Smooth muscle cell (in vitro differentiated cells): Measurements from ENCODE around the gene HYPK. TPM values are rescaled to one million over a fixed set of nuclear protein-coding genes. Genes with fewer than 3 reads are reported as not detected.

Experiments used
- DNase-seq: peaks from one replicate; lab custom pipeline; 2025; ENCODE audit not compliant: unreplicated experiment; lab: John Stamatoyannopoulos, UW
- H2AFZ ChIP-seq: fragments of 200-600 bp; sonication (generic); 2 replicates; pipeline ENCODE4 v1.6.0; 2016; ENCODE audit warnings: antibody characterized with exemption, low read depth, mild to moderate bottlenecking
- H3F3A ChIP-seq: fragments of 200-600 bp; sonication (generic); 2 replicates; pipeline ENCODE4 v1.6.0; 2017; ENCODE audit warnings: antibody characterized with exemption, low read depth
- H3K27ac ChIP-seq: fragments of 200-600 bp; sonication (generic); 2 replicates; pipeline ENCODE4 v1.5.1; 2016; ENCODE audit warnings: low read depth, mild to moderate bottlenecking
- H3K27me3 ChIP-seq: fragments of 200-600 bp; sonication (generic); 2 replicates; pipeline ENCODE4 v1.6.1; 2016; ENCODE audit warnings: low read depth, mild to moderate bottlenecking
- H3K36me3 ChIP-seq: fragments of 200-600 bp; sonication (generic); 2 replicates; pipeline ENCODE4 v1.5.1; 2016; ENCODE audit warnings: low read depth
- H3K4me1 ChIP-seq: fragments of 200-600 bp; sonication (generic); 2 replicates; pipeline ENCODE4 v1.5.1; 2016; ENCODE audit warnings: low read depth
- H3K4me2 ChIP-seq: fragments of 200-600 bp; sonication (generic); 2 replicates; pipeline ENCODE4 v1.6.0; 2016; ENCODE audit warnings: mild to moderate bottlenecking
- H3K4me3 ChIP-seq: fragments of 200-600 bp; sonication (generic); 2 replicates; pipeline ENCODE4 v1.5.1; 2016; ENCODE audit warnings: mild to moderate bottlenecking
- H3K79me2 ChIP-seq: fragments of 200-600 bp; sonication (generic); 2 replicates; pipeline ENCODE4 v1.6.0; 2016; ENCODE audit warnings: low read depth, mild to moderate bottlenecking
- H3K9ac ChIP-seq: fragments of 200-600 bp; sonication (generic); 2 replicates; pipeline ENCODE4 v1.6.0; 2016; ENCODE audit warnings: low read depth
- H3K9me3 ChIP-seq: fragments of 200-600 bp; sonication (generic); replicated peaks from 2 replicates; pipeline ENCODE4 v1.5.1; 2016; ENCODE audit warnings: low read depth
- H4K20me1 ChIP-seq: fragments of 200-600 bp; sonication (generic); 2 replicates; pipeline ENCODE4 v1.6.0; 2016; ENCODE audit warnings: low read depth
- WGBS: methylation state at CpG from one replicate; pipeline ENCODE4 v1.1.7; 2016; ENCODE audit warnings: low lambda C conversion rate; 5-methylcytosine and 5-hydroxymethylcytosine counted together
- microRNA counts: library from miRNA; unstranded; fragments of <30 nt; microRNA quantifications from one replicate; lab custom pipeline; 2016
- microRNA-seq: library from miRNA; unstranded; fragments of <30 nt; microRNA quantifications from one replicate; pipeline ENCODE4, GENCODE V29; 2016; ENCODE audit warnings: borderline number of aligned reads
- polyA plus RNA-seq: library from polyadenylated mRNA; unstranded; fragments of >200 nt; fragmentation: Nextera tagmentation; extraction: Ambion mirVana; gene quantifications from 2 replicates; pipeline ENCODE4 v1.2.1, GENCODE V29; 2016
- small RNA-seq: library from RNA; depleted of rRNA; stranded (forward); fragments of <200 nt; gene quantifications from one replicate; pipeline ENCODE3, GENCODE V24; 2014
- total RNA-seq: library from RNA; depleted of rRNA; stranded (reverse); fragments of >200 nt; gene quantifications from 2 replicates; pipeline ENCODE4 v1.2.3, GENCODE V29; 2014
- TF ChIP-seq, protein P1 (sequence below): fragments of 200-600 bp; sonication (generic); IDR thresholded peaks from 2 replicates; pipeline ENCODE4 v1.5.1; 2017; ENCODE audit warnings: borderline replicate concordance, mild to moderate bottlenecking, antibody characterized with exemption; ENCODE audit not compliant: insufficient read depth, poor library complexity, severe bottlenecking

The HYPK gene
- total and polyA plus RNA-seq, 2 experiments from 2014 or later: 7.3 to 14.7 TPM

DNA sequence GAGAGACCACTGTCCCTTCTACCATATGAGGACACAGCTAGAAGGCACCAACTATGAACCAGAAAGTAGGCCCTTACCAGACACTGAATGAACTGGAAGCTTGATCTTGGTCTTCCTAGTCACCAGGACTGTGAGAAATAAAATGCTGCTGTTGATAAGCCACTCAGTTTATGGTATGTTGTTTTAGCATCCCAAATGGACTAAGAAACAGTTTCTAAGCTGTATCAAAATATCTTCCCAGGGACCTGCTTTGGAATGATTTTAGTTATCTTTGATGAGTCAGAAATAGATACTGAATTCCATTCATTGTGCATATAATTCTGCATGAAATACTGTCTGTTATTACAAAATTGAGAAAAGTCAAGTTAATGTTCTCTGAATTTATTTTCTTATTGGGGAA is 45.0 kb downstream of the HYPK start:
- TF ChIP-seq, protein P1, sequence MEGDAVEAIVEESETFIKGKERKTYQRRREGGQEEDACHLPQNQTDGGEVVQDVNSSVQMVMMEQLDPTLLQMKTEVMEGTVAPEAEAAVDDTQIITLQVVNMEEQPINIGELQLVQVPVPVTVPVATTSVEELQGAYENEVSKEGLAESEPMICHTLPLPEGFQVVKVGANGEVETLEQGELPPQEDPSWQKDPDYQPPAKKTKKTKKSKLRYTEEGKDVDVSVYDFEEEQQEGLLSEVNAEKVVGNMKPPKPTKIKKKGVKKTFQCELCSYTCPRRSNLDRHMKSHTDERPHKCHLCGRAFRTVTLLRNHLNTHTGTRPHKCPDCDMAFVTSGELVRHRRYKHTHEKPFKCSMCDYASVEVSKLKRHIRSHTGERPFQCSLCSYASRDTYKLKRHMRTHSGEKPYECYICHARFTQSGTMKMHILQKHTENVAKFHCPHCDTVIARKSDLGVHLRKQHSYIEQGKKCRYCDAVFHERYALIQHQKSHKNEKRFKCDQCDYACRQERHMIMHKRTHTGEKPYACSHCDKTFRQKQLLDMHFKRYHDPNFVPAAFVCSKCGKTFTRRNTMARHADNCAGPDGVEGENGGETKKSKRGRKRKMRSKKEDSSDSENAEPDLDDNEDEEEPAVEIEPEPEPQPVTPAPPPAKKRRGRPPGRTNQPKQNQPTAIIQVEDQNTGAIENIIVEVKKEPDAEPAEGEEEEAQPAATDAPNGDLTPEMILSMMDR: no peak
- Histone ChIP-seq H3K79me2 (no peaks in the 10 kb centered on the region), H4K20me1 (no peaks in the 10 kb centered on the region), H3K4me1 (no peaks in the 10 kb centered on the region), H3K9ac (no peak overlapping the region), H3K4me3 (no peak overlapping the region), H3F3A (no peaks in the 10 kb centered on the region), H3K27me3 (no peaks in the 10 kb centered on the region), H2AFZ (no peak overlapping the region), H3K27ac (no peak overlapping the region), H3K4me2 (no peak overlapping the region), H3K9me3 (no peaks in the 10 kb centered on the region), H3K36me3 (no peaks in the 10 kb centered on the region)
- no peak for DNase-seq

DNA sequence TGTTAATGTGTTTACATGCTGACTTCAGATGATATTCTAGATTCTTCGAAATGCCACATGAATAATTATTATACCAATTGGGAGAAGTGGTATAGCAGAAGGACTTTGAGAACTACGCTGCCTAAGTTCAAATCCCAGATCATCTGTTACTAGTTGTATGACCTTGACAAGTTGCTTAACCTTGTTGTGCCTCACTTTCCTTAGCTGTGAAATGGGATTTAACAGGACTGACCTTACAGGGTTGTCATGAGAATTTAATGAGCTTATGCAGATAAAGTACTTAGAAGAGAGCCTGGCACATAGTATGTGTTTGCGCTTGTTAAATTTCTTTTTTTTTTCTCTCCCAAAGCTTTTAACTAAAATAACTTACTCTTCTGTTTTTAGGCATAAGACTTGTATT is 50.9 kb downstream of the HYPK start:
- no peak overlapping the region for H3K27ac ChIP-seq
- WGBS: 98% methylated on average over 3 of the region's 3 CpGs
- no peak overlapping the region for H2AFZ ChIP-seq
- no peaks in the 10 kb centered on the region for H3K36me3 ChIP-seq
- H3K4me3 ChIP-seq: no peak overlapping the region
- DNase-seq: no peak
- H3F3A ChIP-seq: no peaks in the 10 kb centered on the region
- H3K9ac ChIP-seq: no peak overlapping the region
- H4K20me1 ChIP-seq: no peaks in the 10 kb centered on the region
- no peaks in the 10 kb centered on the region for H3K79me2 ChIP-seq
- no peak overlapping the region for H3K4me2 ChIP-seq
- H3K4me1 ChIP-seq: no peaks in the 10 kb centered on the region
- TF ChIP-seq, protein P1: no peak
- H3K27me3 ChIP-seq: no peaks in the 10 kb centered on the region
- H3K9me3 ChIP-seq: no peaks in the 10 kb centered on the region

DNA sequence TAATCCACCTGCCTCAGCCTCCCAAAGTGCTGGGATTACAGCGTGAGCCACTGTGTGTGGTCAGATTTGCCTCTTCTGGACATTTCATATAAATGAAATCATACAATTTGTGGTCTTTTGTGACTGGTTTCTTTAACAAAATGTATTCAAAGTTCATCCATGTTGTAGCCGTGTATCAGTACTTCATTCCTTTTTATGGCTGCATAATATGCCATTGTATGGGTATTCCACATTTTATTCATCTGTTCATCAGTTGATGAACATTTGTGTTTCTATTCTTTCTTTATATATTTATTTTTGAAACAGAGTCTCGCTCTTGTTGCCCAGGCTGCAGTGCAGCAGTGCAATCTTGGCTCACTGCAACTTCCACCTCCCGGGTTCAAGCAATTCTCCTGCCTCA is 52.2 kb downstream of the HYPK start:
- Histone ChIP-seq H3K9ac (no peak overlapping the region), H3K27me3 (no peaks in the 10 kb centered on the region), H3K4me2 (no peak overlapping the region), H3K27ac (no peak overlapping the region), H3K4me3 (no peak overlapping the region), H4K20me1 (no peaks in the 10 kb centered on the region), H2AFZ (no peak overlapping the region), H3F3A (no peaks in the 10 kb centered on the region), H3K36me3 (no peaks in the 10 kb centered on the region), H3K79me2 (no peaks in the 10 kb centered on the region), H3K9me3 (no peaks in the 10 kb centered on the region), H3K4me1 (no peaks in the 10 kb centered on the region)
- TF ChIP-seq, protein P1: no peak
- WGBS: 96% methylated on average over 4 of the region's 4 CpGs
- no peak for DNase-seq

MicroRNAs within 50 kb of the gene (microRNA counts, 767-probe panel; counts per million panel counts)
- microRNA hsa-miR-1282 (lab: Ali Mortazavi, UCI): 183 counts per million

Small RNA genes lying within 50 kb of the gene (microRNA-seq; reads per million reads assigned to microRNA genes)
- gene MIR1282: not detected

Small RNA genes lying within 50 kb of the gene (small RNA-seq; reads per million reads assigned to genes)
- gene MIR1282: not detected

Other genes starting within 250 kb of the HYPK start
- 14.5 and 24.6 TPM in 2 replicates for gene PPIP5K1, start 210.4 kb upstream of the HYPK start, total RNA-seq
- gene PPIP5K1, start 210.4 kb upstream of the HYPK start, polyA plus RNA-seq: 4.8 and 8.7 TPM in 2 replicates
- 0.27 and 7.2 TPM in 2 replicates for gene CKMT1B, start 206.6 kb upstream of the HYPK start, total RNA-seq
- gene CKMT1B, start 206.6 kb upstream of the HYPK start, polyA plus RNA-seq: not detected in 2 replicates
- 0.31 and 0.49 TPM in 2 replicates for gene STRC, start 181.8 kb upstream of the HYPK start, total RNA-seq
- 0.75 and 1.2 TPM in 2 replicates for gene STRC, start 181.8 kb upstream of the HYPK start, polyA plus RNA-seq
- gene CATSPER2, start 151.8 kb upstream of the HYPK start, total RNA-seq: 1.7 and 20.7 TPM in 2 replicates
- 1.9 and 3.7 TPM in 2 replicates for gene CATSPER2, start 151.8 kb upstream of the HYPK start, polyA plus RNA-seq
- gene CKMT1A, start 106.7 kb upstream of the HYPK start, total RNA-seq: 0.40 TPM in 1 of 2 replicates, not detected in the other
- 0.66 TPM in 1 of 2 replicates, not detected in the other for gene CKMT1A, start 106.7 kb upstream of the HYPK start, polyA plus RNA-seq
- 309 and 390 TPM in 2 replicates for gene PDIA3, start 54.2 kb upstream of the HYPK start, total RNA-seq
- 907 and 1,212 TPM in 2 replicates for gene PDIA3, start 54.2 kb upstream of the HYPK start, polyA plus RNA-seq
- gene ELL3, start 23.6 kb upstream of the HYPK start, total RNA-seq: 1.1 and 3.7 TPM in 2 replicates
- 0.25 and 3.2 TPM in 2 replicates for gene ELL3, start 23.6 kb upstream of the HYPK start, polyA plus RNA-seq
- gene SERF2, start 8.3 kb upstream of the HYPK start, total RNA-seq: 1,247 and 1,277 TPM in 2 replicates
- gene SERF2, start 8.3 kb upstream of the HYPK start, polyA plus RNA-seq: 2,168 and 2,420 TPM in 2 replicates
- not detected in 2 replicates for gene SERINC4, start 379 bp upstream of the HYPK start, total RNA-seq
- gene SERINC4, start 379 bp upstream of the HYPK start, polyA plus RNA-seq: 0.17 TPM in 1 of 2 replicates, not detected in the other
- 34.9 and 43.3 TPM in 2 replicates for gene MFAP1, start 24.1 kb downstream of the HYPK start, total RNA-seq
- 37.9 and 41.2 TPM in 2 replicates for gene MFAP1, start 24.1 kb downstream of the HYPK start, polyA plus RNA-seq
- 9.8 and 19.7 TPM in 2 replicates for gene WDR76, start 26.4 kb downstream of the HYPK start, total RNA-seq
- gene WDR76, start 26.4 kb downstream of the HYPK start, polyA plus RNA-seq: 3.4 and 3.9 TPM in 2 replicates